ENCODE measurements around the gene NBAS. TPM values are rescaled to one million over a fixed set of nuclear protein-coding genes. Genes with fewer than 3 reads are reported as not detected.
"Not testable (repeated sequence)": the region's sequence is repeated elsewhere in the genome, so short reads cannot be mapped to it uniquely, and the experiment has no call there.

NBAS gene
- total RNA-seq, 1 experiment from 2014 or later, result 28.9 TPM

GRCh38 chr2:15212249-15212648 lies 348.9 kb downstream of the NBAS start:
- ChIA-PET CTCF (no interaction called here), POLR2A (ENCODE audit: unreplicated experiment) (no interaction called here)
- Histone ChIP-seq H3K9me2 (ENCODE audit: insufficient read depth) (0 out of 2 replicates have a peak, but pooled peaks cover 3% of the 10 kb centered on the region), H3K27ac (no peak overlapping the region), H3K79me2 (ENCODE audit: low read depth) (no peaks in the 10 kb centered on the region), H4K20me1 (ENCODE audit: insufficient read depth) (no peaks in the 10 kb centered on the region), H2AFZ (no peak overlapping the region), H3K4me1 (replicated peaks; ENCODE audit: insufficient read depth) (no peaks in the 10 kb centered on the region), H3K36me3 (ENCODE audit: low read depth) (0 out of 2 replicates have a peak, but pooled peaks cover 4% of the 10 kb centered on the region), H3K9me3 (ENCODE audit: insufficient read depth, low read depth) (no peaks in the 10 kb centered on the region), H3K4me2 (no peak overlapping the region), H3F3A (ENCODE audit: insufficient read depth, low read depth) (no peaks in the 10 kb centered on the region), H3K27me3 (ENCODE audit: insufficient read depth, low read depth) (no peaks in the 10 kb centered on the region), H3K4me3 (no peak overlapping the region)
- TF ChIP-seq CTCF (conservative IDR thresholded peaks at IDR 0.05), result no peak
- TF ChIP-seq EZH2 (IDR thresholded peaks at IDR 0.05; ENCODE audit: low read depth), result no peak
- no peak for DNase-seq
- intact Hi-C loops (cut with micrococcal nuclease; ENCODE audit: unreplicated experiment), result no loop called here
- no TSS peak for BruUV-seq (replicated peaks)

DNA sequence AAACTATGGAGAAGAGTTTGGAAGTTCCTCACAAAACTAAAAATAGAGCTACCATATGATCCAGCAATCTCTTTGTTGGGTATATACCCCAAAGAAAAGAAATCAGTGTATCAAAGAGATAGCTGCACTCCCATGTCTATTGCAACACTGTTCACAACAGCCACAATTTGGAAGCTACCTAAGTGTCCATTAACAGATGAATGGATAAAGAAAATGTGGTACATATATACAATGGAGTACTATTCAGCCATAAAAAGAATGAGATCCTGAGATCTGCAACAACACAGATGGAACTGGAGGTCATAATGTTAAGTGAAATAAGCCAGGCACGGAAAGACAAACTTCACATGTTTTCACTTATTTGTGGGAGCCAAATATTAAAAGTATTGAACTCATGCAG lies 350.6 kb downstream of the NBAS start:
- H3K79me2 ChIP-seq (ENCODE audit: low read depth); H3K4me2 ChIP-seq; H3K9me3 ChIP-seq (ENCODE audit: insufficient read depth, low read depth); H3K27me3 ChIP-seq (ENCODE audit: insufficient read depth, low read depth); DNase-seq; H3K36me3 ChIP-seq (ENCODE audit: low read depth); H2AFZ ChIP-seq; H3K27ac ChIP-seq; H3K4me3 ChIP-seq; POLR2A ChIA-PET (ENCODE audit: unreplicated experiment); H3K9me2 ChIP-seq (ENCODE audit: insufficient read depth); H3K4me1 ChIP-seq (replicated peaks; ENCODE audit: insufficient read depth); intact Hi-C loops (cut with micrococcal nuclease; ENCODE audit: unreplicated experiment); H3F3A ChIP-seq (ENCODE audit: insufficient read depth, low read depth); CTCF ChIA-PET; BruUV-seq (replicated peaks); H4K20me1 ChIP-seq (ENCODE audit: insufficient read depth): not testable (repeated sequence)

GRCh38 chr2:15206419-15206818 lies 354.7 kb downstream of the NBAS start:
- Histone ChIP-seq H2AFZ (no peak overlapping the region), H3K79me2 (ENCODE audit: low read depth) (no peaks in the 10 kb centered on the region), H3K27ac (no peak overlapping the region), H3F3A (ENCODE audit: insufficient read depth, low read depth) (no peaks in the 10 kb centered on the region), H3K9me3 (ENCODE audit: insufficient read depth, low read depth) (no peaks in the 10 kb centered on the region), H3K4me3 (no peak overlapping the region), H3K9me2 (ENCODE audit: insufficient read depth) (0 out of 2 replicates have a peak, but pooled peaks cover 3% of the 10 kb centered on the region), H3K36me3 (ENCODE audit: low read depth) (no peaks in the 10 kb centered on the region), H3K27me3 (ENCODE audit: insufficient read depth, low read depth) (no peaks in the 10 kb centered on the region), H3K4me1 (replicated peaks; ENCODE audit: insufficient read depth) (no peaks in the 10 kb centered on the region), H4K20me1 (ENCODE audit: insufficient read depth) (no peaks in the 10 kb centered on the region), H3K4me2 (no peak overlapping the region)
- DNase-seq, result no peak
- BruUV-seq (replicated peaks), result no TSS peak
- CTCF ChIA-PET, result no interaction called here
- TF ChIP-seq CTCF (conservative IDR thresholded peaks at IDR 0.05) (no peak), EZH2 (IDR thresholded peaks at IDR 0.05; ENCODE audit: low read depth) (no peak)
- intact Hi-C loops (cut with micrococcal nuclease; ENCODE audit: unreplicated experiment), result no loop called here
- POLR2A ChIA-PET (ENCODE audit: unreplicated experiment), result no interaction called here

GRCh38 chr2:15205562-15205961 lies 355.6 kb downstream of the NBAS start:
- Histone ChIP-seq H3K9me3 (ENCODE audit: insufficient read depth, low read depth) (no peaks in the 10 kb centered on the region), H3K4me1 (replicated peaks; ENCODE audit: insufficient read depth) (no peaks in the 10 kb centered on the region), H3F3A (ENCODE audit: insufficient read depth, low read depth) (no peaks in the 10 kb centered on the region), H3K4me2 (no peak overlapping the region), H3K79me2 (ENCODE audit: low read depth) (no peaks in the 10 kb centered on the region), H3K27me3 (ENCODE audit: insufficient read depth, low read depth) (no peaks in the 10 kb centered on the region), H4K20me1 (ENCODE audit: insufficient read depth) (no peaks in the 10 kb centered on the region; the same call in 1 of the 2 replicates), H3K9me2 (ENCODE audit: insufficient read depth) (0 out of 2 replicates have a peak, but pooled peaks cover 3% of the 10 kb centered on the region), H3K27ac (no peak overlapping the region), H3K4me3 (no peak overlapping the region), H3K36me3 (ENCODE audit: low read depth) (no peaks in the 10 kb centered on the region), H2AFZ (no peak overlapping the region)
- CTCF ChIA-PET, result no interaction called here
- POLR2A ChIA-PET (ENCODE audit: unreplicated experiment), result no interaction called here
- no peak for DNase-seq
- BruUV-seq (replicated peaks), result no TSS peak
- intact Hi-C loops (cut with micrococcal nuclease; ENCODE audit: unreplicated experiment), result no loop called here
- TF ChIP-seq EZH2 (IDR thresholded peaks at IDR 0.05; ENCODE audit: low read depth) (no peak), CTCF (conservative IDR thresholded peaks at IDR 0.05) (no peak)
